GM21528 (cell line): Measurements from ENCODE around the gene HCRTR1.

Experiments used
- ATAC-seq: cut with Tn5 transposase; IDR thresholded peaks from one replicate; pipeline ENCODE4 v1.9.1; 2021; ENCODE audit warnings: mild to moderate bottlenecking, moderate library complexity; ENCODE audit not compliant: unreplicated experiment, low FRiP score

HCRTR1 gene

GRCh38 chr1:31624731-31625514, 7.4 kb downstream of the HCRTR1 start:
- ATAC-seq = no peak

GRCh38 chr1:31625561-31626222, 8.2 kb downstream of the HCRTR1 start:
- ATAC-seq = no peak

DNA sequence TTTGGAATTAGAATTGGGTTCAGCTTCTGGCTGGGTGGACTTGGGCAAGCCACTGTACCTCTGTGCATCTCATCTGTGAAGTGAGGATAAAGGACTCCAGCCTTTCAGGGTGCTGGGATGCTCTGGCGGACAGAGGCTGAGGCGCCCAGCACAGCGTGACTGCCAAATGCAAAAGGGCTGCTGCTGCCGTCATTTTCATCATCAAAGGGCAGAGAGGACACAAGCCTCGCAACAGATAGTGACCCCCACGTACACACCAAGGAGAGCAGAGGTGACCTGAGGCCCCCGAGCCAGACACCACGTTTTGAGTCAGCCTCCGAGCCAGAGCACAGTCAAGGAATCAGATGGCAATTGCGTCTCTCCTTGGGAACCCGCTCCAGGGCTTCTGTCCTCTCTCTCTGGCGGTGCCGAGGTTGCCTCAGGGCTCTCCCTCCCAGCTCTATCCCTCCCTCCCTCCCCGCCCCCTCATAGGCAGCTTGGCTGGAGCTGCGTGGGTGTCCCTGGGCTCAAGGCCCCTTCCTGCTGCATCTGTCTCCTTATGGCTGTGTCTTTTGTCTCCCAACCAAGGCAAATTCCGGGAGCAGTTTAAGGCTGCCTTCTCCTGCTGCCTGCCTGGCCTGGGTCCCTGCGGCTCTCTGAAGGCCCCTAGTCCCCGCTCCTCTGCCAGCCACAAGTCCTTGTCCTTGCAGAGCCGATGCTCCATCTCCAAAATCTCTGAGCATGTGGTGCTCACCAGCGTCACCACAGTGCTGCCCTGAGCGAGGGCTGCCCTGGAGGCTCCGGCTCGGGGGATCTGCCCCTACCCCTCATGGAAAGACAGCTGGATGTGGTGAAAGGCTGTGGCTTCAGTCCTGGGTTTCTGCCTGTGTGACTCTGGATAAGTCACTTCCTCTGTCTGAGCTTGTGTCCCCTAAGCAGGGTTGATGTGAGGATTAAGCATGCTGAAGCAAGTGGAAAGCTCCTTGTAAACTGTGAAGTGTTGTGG, 9.0 kb downstream of the HCRTR1 start:
- no peak for ATAC-seq

DNA sequence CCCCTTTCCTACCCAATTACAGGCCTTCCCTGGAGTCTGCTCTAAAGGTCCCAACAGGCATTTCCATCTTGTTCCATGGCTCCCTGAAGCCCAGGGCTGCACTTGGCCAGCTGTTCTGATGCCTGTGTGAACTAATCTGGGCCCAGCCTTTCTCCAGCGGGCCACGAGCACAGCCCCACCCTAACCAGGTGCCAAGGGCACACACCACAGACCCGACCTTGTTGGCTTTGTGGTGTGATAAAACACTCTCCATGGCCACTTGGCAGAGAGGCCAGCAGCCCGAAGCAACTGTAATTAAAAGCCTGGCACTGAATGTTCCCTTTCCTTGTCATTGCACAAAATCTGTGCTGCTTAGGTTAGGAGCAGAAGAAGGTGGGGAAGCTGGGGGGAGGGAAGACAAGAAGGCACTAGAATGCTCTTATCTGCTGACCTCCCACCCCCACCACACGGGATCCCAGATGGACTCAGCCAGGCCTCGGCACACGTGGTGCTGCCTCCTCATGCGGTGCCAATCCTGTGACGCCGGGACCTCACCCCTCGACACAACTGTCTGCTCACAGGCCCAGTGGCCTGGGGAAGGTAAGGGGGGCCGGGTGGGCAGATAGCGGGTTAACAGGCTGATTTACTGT, 9.9 kb downstream of the HCRTR1 start:
- ATAC-seq = no peak

GRCh38 chr1:31627930-31628559, 10.6 kb downstream of the HCRTR1 start:
- no peak for ATAC-seq

DNA sequence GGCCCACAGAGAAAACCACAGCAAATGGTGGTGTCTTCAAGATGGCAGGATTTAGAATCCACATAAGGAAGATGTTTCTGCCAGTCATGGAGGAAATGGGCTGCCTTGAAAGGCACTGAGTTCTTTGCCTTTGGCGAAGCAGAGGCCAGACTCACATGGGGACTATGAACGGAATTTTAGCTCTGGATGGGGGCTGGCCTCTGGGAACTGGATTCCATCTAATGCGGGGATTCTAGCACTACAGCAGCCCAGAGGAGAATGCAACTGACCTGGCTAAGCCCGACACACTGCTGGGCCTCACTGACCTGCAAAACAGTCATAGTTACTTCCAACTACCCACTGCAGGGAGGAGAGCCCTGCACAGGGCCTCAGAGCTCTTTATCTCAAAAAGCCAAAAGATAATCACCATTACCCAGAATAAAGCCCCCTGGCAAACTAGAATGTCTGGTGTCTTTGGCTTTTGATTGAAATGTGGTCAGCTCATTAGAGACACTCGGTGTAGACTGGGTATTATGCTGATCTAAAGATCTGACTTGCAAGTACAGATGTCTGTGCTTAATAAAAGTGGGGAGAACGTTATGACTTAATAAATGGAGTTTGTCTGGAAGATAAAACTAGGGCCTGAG, 11.6 kb downstream of the HCRTR1 start:
- ATAC-seq = no peak

- ATAC-seq = no peak
These were observed 15.2 kb downstream of the HCRTR1 start for GRCh38 chr1:31632649-31633048.

DNA sequence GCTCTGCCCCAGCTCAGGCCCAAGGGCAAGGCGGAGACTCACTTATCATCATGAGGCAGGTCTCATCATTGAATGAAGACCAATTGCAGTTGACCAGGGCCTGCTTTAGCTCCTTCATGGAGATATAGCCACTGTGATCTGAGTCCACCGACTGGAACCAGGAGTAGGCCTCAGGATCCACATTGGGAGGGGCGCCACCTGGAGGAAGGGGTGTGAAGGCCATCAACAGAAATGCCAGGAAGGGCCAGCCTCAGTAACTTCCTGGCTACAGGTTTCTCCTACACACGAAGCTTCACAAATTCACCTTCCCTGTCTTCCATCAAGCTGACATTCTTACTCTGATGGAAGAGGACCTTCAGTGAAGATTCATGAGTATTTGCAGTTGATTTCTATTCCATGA, 15.6 kb downstream of the HCRTR1 start:
- no peak for ATAC-seq

GRCh38 chr1:31637915-31638673, 20.6 kb downstream of the HCRTR1 start:
- ATAC-seq = no peak

DNA sequence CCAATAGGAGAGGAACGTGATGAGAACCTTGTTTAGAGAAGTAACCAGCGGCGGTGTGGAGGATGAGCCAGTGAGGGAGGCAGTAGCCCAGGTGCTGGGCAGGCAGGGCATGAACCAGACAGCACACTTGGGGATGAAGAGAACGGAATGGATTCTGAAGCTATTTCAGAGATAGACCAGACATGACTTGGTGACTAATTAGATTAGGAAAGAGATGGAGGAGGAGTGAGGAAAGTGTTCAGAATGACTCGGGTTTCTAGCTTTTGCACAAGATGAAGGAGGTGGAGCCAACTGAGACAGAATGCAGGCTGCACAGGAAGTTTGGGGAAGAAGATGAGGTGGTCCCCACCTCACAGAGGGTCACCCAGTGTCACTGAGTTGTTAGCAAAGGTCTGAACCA, 22.1 kb downstream of the HCRTR1 start:
- no peak for ATAC-seq

DNA sequence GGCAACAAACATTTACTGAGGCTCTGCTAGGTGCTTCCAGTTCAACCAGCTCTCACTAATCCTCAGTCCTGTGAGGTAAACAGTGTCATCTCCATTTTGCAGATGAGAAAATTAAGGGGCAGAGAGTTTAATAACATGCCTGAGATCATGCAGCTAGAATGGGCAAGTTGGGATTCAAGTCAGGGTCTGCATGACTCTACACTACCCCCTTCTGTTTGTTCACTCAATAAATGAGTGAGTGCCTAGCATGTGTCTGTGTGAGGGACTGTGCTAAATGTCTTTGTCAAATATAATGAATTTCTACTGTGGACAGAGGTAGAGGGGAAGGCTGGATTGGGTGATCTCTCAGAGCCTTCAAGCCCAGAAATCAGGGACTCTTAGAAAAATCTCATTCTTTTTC, 22.7 kb downstream of the HCRTR1 start:
- no peak for ATAC-seq

GRCh38 chr1:31640964-31641363, 23.5 kb downstream of the HCRTR1 start:
- ATAC-seq = no peak

GRCh38 chr1:31642366-31642765, 24.9 kb downstream of the HCRTR1 start:
- no peak for ATAC-seq

DNA sequence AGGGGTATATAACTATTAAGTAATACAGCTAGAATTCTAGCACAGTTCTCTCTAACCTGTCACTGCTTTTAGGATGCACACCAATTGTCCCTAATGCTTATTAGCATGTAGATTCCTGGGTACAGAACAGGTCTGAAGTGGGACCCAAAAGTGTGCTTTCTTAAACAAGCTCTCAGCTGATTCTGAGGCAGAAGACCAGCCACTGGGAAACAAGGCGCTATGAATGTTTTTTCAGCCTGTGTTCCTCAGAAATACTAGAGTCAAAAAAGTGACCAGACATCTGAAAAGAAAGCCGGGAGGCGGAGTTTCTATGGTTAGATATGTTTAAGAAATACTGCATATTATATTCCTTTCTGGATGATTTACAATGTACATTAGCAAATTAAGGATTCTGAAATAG, 25.4 kb downstream of the HCRTR1 start:
- ATAC-seq = no peak

DNA sequence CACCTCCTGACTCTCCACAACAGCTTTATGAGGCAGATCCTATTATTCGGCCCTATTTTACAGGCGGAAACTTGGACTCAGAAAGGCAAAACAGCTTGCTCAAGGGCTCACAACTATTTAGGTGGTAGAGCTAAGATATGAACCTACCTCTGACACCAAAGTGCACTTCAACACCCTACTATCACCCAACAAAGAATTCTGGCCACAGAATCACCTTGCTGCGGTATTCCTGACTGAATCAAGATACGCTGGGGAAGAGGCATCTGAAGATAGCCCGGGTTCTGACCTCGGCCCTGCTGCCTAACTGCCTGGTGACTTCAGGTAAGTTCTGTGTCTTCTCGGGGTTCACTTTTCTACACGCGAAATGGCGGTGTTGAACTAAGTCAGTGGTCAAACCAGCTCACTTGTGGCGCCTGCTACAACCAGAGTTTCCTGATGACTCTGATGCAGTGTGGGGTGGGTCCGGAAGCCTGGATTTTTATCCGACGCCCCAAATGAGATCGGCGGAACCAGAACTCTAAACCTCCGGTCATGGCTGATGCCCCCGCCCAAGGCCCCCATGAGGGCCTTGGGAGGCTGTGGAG, 26.6 kb downstream of the HCRTR1 start:
- ATAC-seq = no peak

DNA sequence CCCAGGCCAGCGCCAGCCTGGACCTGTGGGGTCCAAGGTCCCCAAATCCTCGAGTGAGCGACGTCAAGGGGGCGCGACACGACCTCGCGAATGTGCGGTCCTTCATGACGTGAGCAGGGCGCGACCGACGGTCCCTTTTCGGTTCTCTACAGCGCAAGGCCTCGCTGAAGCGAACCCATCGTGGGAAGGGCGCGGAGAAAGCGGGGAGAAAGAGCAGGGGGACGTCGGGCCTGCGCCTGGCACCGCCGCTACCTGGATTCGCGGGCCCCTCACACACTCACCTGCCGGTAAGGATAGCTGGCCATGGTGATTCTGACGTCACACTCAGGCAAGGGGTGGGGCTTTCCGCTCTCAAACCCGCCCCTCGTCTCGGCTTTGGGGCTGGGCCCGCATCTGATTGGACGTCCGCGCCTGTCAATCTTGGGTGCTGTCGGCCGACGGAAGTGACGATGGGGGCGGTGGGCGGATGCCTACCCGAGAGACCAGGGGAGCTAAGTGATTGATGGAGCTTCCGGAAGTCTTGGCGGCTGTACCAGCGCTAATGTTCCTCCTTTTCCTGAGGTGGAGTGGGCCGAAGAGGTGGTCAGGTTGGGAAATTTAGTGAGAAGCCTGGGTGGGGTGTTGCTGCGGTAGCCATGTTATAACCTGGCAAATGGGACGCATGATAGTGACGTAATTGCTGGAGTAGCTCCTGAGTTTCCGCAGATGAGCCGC, 27.2 kb downstream of the HCRTR1 start, which contains the start of gene PEF1:
Gene PEF1, minus strand, starts transcription at position 317 of the 714 bp plus-strand sequence. Its CDS starts 12 bp downstream, at position 305.
- peak; percentile 91 for ATAC-seq

- ATAC-seq = no peak
These were observed 27.7 kb downstream of the HCRTR1 start for GRCh38 chr1:31645274-31645568.
